ENCODE data around the gene ARIH1. TPM values are rescaled to one million over a fixed set of nuclear protein-coding genes. Genes with fewer than 3 reads are reported as not detected.

Gene ARIH1
- total and polyA plus RNA-seq, 2 donors (not counting 1 experiment from before 2014, with no cell fraction given) = 27.9 to 62.3 TPM

DNA sequence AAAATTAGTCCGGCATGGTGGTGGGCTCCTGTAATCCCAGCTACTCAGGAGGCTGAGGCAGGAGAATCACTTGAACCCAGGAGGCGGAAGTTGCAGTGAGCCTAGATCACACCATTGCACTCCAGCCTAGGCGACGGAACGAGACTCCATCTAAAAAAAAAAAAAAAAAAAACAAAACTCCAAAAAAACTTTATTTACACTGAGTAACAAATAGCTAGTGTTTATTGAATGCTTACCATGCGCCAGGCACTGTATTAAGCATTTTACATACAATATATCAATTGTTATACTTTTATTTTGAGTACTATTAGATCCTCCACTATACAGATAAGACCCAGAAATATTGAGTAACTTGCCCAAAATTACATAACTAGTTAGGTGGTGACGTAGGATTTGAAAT is 17.4 kb upstream of the ARIH1 start:
- Histone ChIP-seq H3K27me3 (ENCODE audit: control insufficient read depth, insufficient read depth, low read length) (peaks cover 2% of the 10 kb centered on the region), H3K4me3 (replicated peaks in 1 of 4; ENCODE audit: control extremely low read depth in 1 of 4, insufficient read depth in 1 of 4, low read depth in 3 of 4, low read length in 4 of 4) (no peak overlapping the region), H3K4me1 (ENCODE audit: control insufficient read depth, extremely low read depth, insufficient read depth, low read length) (no peaks in the 10 kb centered on the region), H2AFZ (ENCODE audit: low read length) (no peak overlapping the region), H4K20me1 (ENCODE audit: control insufficient read depth, extremely low read depth, insufficient read depth, low read length) (no peaks in the 10 kb centered on the region), H3K9me3 (ENCODE audit: control insufficient read depth, insufficient read depth, low read depth, low read length) (no peaks in the 10 kb centered on the region), H3K79me2 (ENCODE audit: control insufficient read depth, insufficient read depth, low read length) (no peaks in the 10 kb centered on the region), H3K9ac (ENCODE audit: insufficient read depth, low read length) (no peak overlapping the region), H3K27ac (ENCODE audit: insufficient read depth, low read length) (no peak overlapping the region), H3K4me2 (ENCODE audit: extremely low read depth, insufficient read depth, low read length) (no peak overlapping the region), H3K36me3 (ENCODE audit: control insufficient read depth, insufficient read depth, low read length) (no peaks in the 10 kb centered on the region)
- no peak for TF ChIP-seq EZH2 (IDR thresholded peaks at IDR 0.05; ENCODE audit: low read length, missing control alignments)
- TF ChIP-seq, protein P1, sequence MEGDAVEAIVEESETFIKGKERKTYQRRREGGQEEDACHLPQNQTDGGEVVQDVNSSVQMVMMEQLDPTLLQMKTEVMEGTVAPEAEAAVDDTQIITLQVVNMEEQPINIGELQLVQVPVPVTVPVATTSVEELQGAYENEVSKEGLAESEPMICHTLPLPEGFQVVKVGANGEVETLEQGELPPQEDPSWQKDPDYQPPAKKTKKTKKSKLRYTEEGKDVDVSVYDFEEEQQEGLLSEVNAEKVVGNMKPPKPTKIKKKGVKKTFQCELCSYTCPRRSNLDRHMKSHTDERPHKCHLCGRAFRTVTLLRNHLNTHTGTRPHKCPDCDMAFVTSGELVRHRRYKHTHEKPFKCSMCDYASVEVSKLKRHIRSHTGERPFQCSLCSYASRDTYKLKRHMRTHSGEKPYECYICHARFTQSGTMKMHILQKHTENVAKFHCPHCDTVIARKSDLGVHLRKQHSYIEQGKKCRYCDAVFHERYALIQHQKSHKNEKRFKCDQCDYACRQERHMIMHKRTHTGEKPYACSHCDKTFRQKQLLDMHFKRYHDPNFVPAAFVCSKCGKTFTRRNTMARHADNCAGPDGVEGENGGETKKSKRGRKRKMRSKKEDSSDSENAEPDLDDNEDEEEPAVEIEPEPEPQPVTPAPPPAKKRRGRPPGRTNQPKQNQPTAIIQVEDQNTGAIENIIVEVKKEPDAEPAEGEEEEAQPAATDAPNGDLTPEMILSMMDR (conservative IDR thresholded peaks at IDR 0.05 in 1 of 2, IDR thresholded peaks at IDR 0.05 in 1 of 2; ENCODE audit: low read depth in 1 of 2, low read length in 2 of 2) = no peak
- DNase-seq (ENCODE audit: low read depth in 2 of 2) = no peak

DNA sequence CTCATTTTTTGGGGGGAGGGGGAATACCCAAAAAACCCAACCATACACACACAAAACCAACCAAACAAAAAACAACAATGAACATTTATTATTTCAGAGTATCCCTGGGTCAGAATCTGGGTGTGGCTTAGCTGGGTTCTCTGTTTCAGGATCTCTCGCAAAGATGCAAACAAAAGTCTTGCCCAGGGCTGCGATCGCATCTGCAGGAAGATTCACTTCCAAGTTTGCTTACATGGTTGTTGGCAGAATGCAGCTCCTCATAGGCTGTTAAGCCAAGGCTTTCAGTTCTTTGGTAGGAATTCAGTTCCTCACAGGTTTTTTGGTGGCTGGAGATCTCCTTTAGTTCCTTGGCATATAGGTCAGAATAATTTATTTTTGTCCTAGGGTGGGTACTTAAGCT is 13.7 kb upstream of the ARIH1 start:
- Histone ChIP-seq H3K4me3 (replicated peaks in 1 of 4; ENCODE audit: control extremely low read depth in 1 of 4, insufficient read depth in 1 of 4, low read depth in 3 of 4, low read length in 4 of 4) (no peak overlapping the region), H3K27ac (ENCODE audit: insufficient read depth, low read length) (no peak overlapping the region), H3K4me2 (ENCODE audit: extremely low read depth, insufficient read depth, low read length) (no peak overlapping the region), H3K9ac (ENCODE audit: insufficient read depth, low read length) (no peak overlapping the region), H3K36me3 (ENCODE audit: control insufficient read depth, insufficient read depth, low read length) (no peaks in the 10 kb centered on the region), H3K4me1 (ENCODE audit: control insufficient read depth, extremely low read depth, insufficient read depth, low read length) (no peaks in the 10 kb centered on the region), H4K20me1 (ENCODE audit: control insufficient read depth, extremely low read depth, insufficient read depth, low read length) (no peaks in the 10 kb centered on the region), H3K79me2 (ENCODE audit: control insufficient read depth, insufficient read depth, low read length) (no peaks in the 10 kb centered on the region), H3K27me3 (ENCODE audit: control insufficient read depth, insufficient read depth, low read length) (no peaks in the 10 kb centered on the region), H3K9me3 (ENCODE audit: control insufficient read depth, insufficient read depth, low read depth, low read length) (no peaks in the 10 kb centered on the region), H2AFZ (ENCODE audit: low read length) (no peak overlapping the region)
- TF ChIP-seq, protein P1 (conservative IDR thresholded peaks at IDR 0.05 in 1 of 2, IDR thresholded peaks at IDR 0.05 in 1 of 2; ENCODE audit: low read depth in 1 of 2, low read length in 2 of 2) = no peak
- no peak for TF ChIP-seq EZH2 (IDR thresholded peaks at IDR 0.05; ENCODE audit: low read length, missing control alignments)
- no peak for DNase-seq (ENCODE audit: low read depth in 2 of 2)

DNA sequence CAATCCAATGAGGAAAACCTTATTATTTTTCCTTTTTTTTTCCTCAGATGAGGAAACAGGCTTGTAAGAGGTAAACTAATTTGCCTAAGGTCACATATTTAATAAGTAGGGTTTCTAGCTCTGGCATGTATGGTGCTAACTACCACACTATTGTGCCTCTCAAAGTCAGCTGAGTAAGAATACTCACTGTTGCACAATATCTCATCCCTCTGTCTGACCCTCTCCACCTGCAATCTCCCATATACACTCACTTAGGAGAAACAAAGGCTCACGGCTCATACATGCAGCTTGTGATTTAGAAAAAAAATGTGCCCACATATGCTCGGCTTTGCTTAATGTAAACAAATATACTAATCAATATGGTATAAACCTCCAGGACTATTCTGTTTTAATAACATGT is 10.4 kb upstream of the ARIH1 start:
- Histone ChIP-seq H3K9ac (ENCODE audit: insufficient read depth, low read length) (no peak overlapping the region), H2AFZ (ENCODE audit: low read length) (no peak overlapping the region), H4K20me1 (ENCODE audit: control insufficient read depth, extremely low read depth, insufficient read depth, low read length) (no peaks in the 10 kb centered on the region), H3K9me3 (ENCODE audit: control insufficient read depth, insufficient read depth, low read depth, low read length) (no peaks in the 10 kb centered on the region), H3K4me3 (replicated peaks in 1 of 4; ENCODE audit: control extremely low read depth in 1 of 4, insufficient read depth in 1 of 4, low read depth in 3 of 4, low read length in 4 of 4) (no peak overlapping the region), H3K4me2 (ENCODE audit: extremely low read depth, insufficient read depth, low read length) (no peak overlapping the region), H3K79me2 (ENCODE audit: control insufficient read depth, insufficient read depth, low read length) (no peaks in the 10 kb centered on the region), H3K36me3 (ENCODE audit: control insufficient read depth, insufficient read depth, low read length) (no peaks in the 10 kb centered on the region), H3K4me1 (ENCODE audit: control insufficient read depth, extremely low read depth, insufficient read depth, low read length) (no peaks in the 10 kb centered on the region), H3K27me3 (ENCODE audit: control insufficient read depth, insufficient read depth, low read length) (no peaks in the 10 kb centered on the region), H3K27ac (ENCODE audit: insufficient read depth, low read length) (no peak overlapping the region)
- TF ChIP-seq EZH2 (IDR thresholded peaks at IDR 0.05; ENCODE audit: low read length, missing control alignments) = no peak
- TF ChIP-seq, protein P1 (conservative IDR thresholded peaks at IDR 0.05 in 1 of 2, IDR thresholded peaks at IDR 0.05 in 1 of 2; ENCODE audit: low read depth in 1 of 2, low read length in 2 of 2) = no peak
- no peak for DNase-seq (ENCODE audit: low read depth in 2 of 2)
